Activated B cell treated with CpG ODN at 0.5 μM for 24 hours (primary cell): ENCODE results near the gene RADIL. TPM values are rescaled to one million over a fixed set of nuclear protein-coding genes. Genes with fewer than 3 reads are reported as not detected.

Source experiments
- ATAC-seq: fragments of 200-7000 bp; cut with Tn5 transposase; one replicate; pipeline ENCODE4 v1.10.0; 2021; ENCODE audit warnings: low read depth, mild to moderate bottlenecking, moderate library complexity
- CTCF ChIA-PET: fragments of 350-600 bp; sonication (Branson Sonifier 250); formaldehyde crosslinking; loops from one replicate; lab custom pipeline; 2021; ENCODE audit warnings: antibody characterized with exemption; lab: Charles Lee
- POLR2A ChIA-PET: fragments of 350-600 bp; sonication (Branson Sonifier 250); formaldehyde crosslinking; loops from one replicate; lab custom pipeline; 2021; ENCODE audit warnings: antibody characterized with exemption; lab: Charles Lee
- DNase-seq: peaks from one replicate; pipeline ENCODE4 v3.0.0; 2022
- H3K27ac Mint-ChIP-seq: one replicate; pipeline ENCODE4 v1.8.0; 2020; ENCODE audit warnings: mixed read lengths
- H3K27me3 Mint-ChIP-seq: one replicate; pipeline ENCODE4 v1.8.0; 2021; ENCODE audit warnings: mixed read lengths
- H3K36me3 Mint-ChIP-seq: one replicate; pipeline ENCODE4 v1.8.0; 2021; ENCODE audit warnings: low read depth, mixed read lengths
- H3K4me1 Mint-ChIP-seq: one replicate; pipeline ENCODE4 v1.8.0; 2021; ENCODE audit warnings: mixed read lengths
- H3K4me3 Mint-ChIP-seq: one replicate; pipeline ENCODE4 v1.8.0; 2020; ENCODE audit warnings: mild to moderate bottlenecking, mixed read lengths
- H3K9me3 Mint-ChIP-seq: one replicate; pipeline ENCODE4 v1.8.0; 2020; ENCODE audit warnings: mixed read lengths
- intact Hi-C: fragments of 100-400 bp; cut with micrococcal nuclease; formaldehyde crosslinking; loops from one replicate; pipeline ENCODE4 v1.15.1; 2024
- total RNA-seq: library from RNA; stranded (reverse); gene quantifications from 2 replicates; pipeline ENCODE4 v1.2.3, GENCODE V29; 2022
- TF ChIP-seq, protein P1 (sequence below): fragments of 200-600 bp; IDR thresholded peaks from one replicate; pipeline ENCODE4 v1.8.0; 2022; ENCODE audit warnings: antibody characterized with exemption, mild to moderate bottlenecking

Gene RADIL
- total RNA-seq, 1 donor from 2014 or later = not detected

DNA sequence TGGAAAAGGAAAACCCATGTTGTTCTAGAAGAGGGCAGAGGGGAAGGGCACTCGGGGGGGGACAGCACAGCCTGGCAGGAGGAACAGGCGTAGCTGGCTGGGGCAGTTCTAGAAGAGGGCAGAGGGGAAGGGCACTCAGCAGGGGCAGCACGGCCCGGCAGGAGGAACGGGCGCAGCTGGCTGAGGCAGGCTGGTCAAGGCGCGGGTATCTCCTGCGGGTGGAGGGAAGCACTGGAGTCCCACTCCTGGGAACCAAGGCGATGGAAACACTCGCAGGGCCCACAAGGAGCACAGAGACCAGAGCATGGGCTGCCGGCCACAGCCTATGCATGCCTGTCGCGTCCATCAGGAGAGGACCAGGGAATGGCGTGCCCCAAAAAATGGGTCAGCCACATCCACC, 58.4 kb downstream of the RADIL start:
- TF ChIP-seq, protein P1, sequence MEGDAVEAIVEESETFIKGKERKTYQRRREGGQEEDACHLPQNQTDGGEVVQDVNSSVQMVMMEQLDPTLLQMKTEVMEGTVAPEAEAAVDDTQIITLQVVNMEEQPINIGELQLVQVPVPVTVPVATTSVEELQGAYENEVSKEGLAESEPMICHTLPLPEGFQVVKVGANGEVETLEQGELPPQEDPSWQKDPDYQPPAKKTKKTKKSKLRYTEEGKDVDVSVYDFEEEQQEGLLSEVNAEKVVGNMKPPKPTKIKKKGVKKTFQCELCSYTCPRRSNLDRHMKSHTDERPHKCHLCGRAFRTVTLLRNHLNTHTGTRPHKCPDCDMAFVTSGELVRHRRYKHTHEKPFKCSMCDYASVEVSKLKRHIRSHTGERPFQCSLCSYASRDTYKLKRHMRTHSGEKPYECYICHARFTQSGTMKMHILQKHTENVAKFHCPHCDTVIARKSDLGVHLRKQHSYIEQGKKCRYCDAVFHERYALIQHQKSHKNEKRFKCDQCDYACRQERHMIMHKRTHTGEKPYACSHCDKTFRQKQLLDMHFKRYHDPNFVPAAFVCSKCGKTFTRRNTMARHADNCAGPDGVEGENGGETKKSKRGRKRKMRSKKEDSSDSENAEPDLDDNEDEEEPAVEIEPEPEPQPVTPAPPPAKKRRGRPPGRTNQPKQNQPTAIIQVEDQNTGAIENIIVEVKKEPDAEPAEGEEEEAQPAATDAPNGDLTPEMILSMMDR = no peak
- Mint-ChIP-seq H3K27ac (no peak overlapping the region), H3K4me1 (peaks cover 2% of the 10 kb centered on the region), H3K27me3 (peaks cover 7% of the 10 kb centered on the region), H3K36me3 (no peaks in the 10 kb centered on the region), H3K4me3 (no peak overlapping the region), H3K9me3 (no peaks in the 10 kb centered on the region)
- POLR2A ChIA-PET = no interaction called here
- DNase-seq (no peak), ATAC-seq (no peak)
- CTCF ChIA-PET = no interaction called here
- intact Hi-C loops = no loop called here

DNA sequence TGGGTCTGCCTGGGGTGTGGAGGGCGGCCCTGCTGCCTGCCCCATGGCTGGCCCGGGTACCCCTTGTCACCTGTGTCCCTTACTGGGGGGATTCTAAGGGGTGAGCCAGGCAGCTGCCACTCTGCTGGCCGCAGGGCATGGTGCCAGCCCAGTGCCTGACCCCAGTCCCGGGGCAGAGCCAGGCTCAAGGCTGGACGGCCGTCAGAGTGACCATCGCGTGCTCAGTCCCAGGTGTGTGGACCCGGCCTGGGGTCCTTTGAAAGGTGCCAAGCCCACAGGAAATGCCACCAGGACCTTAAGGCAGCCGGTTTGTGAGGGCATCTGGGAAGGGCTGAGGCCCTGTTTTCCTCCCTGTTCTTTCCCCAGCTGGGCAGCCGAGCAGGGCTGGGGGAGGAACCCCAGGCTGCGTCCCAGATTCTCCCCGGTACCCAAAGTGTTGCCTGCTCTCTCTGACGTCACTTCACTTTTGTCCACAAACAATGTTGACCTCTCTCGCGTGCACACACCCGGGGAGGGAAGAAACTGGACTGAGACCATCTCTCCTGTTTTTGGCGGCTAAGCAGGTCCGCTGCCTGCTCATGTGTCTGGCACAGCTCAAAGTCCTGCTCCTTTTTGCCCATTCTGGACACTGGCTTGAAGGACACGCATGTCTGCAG, 59.3 kb downstream of the RADIL start:
- POLR2A ChIA-PET = no interaction called here
- no peak for ATAC-seq
- Mint-ChIP-seq H3K36me3 (no peaks in the 10 kb centered on the region), H3K27ac (no peak overlapping the region), H3K27me3 (peaks cover 7% of the 10 kb centered on the region), H3K4me1 (no peaks in the 10 kb centered on the region), H3K4me3 (no peak overlapping the region), H3K9me3 (no peaks in the 10 kb centered on the region)
- no peak for DNase-seq
- TF ChIP-seq, protein P1 = no peak
- intact Hi-C loops = no loop called here
- CTCF ChIA-PET = no interaction called here

DNA sequence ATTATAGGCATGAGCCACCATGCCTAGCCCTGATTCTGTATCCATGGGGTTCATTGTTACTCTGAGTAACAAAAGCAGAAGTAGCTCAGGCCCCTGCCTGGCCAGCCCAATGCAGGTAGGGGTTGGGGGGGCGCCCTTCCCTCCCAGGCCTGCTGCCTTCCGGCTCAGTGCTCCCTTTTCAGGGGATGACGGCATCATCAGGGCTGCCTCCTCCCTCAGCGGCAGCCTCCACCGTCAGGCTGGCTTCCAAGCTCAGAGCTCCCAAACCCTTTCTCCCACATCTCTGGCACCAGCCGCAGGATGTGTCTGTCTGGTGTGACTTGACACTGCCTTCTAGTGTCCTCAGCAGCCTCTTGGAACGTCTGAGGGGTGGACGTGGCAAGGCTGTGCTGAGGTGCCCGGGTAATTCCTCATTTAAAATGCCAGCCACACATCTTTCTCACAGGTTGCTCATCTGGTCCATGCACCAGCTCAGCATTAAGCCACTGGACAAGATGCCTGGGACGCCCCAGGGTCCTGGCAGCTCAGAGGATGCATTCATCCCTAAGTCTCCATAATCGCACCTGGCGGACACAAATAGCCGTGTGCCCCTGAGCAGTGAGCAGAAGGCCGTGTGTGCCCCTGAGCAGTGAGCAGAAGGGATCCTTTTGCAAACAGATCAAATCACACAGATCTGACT, 59.9 kb downstream of the RADIL start:
- no peaks in the 10 kb centered on the region for H3K9me3 Mint-ChIP-seq
- H3K4me3 Mint-ChIP-seq = no peak overlapping the region
- H3K27ac Mint-ChIP-seq = no peak overlapping the region
- CTCF ChIA-PET = no interaction called here
- intact Hi-C loops = no loop called here
- H3K4me1 Mint-ChIP-seq = no peaks in the 10 kb centered on the region
- no peaks in the 10 kb centered on the region for H3K36me3 Mint-ChIP-seq
- TF ChIP-seq, protein P1 = no peak
- POLR2A ChIA-PET = no interaction called here
- ATAC-seq = no peak
- H3K27me3 Mint-ChIP-seq = peaks cover 7% of the 10 kb centered on the region
- no peak for DNase-seq

DNA sequence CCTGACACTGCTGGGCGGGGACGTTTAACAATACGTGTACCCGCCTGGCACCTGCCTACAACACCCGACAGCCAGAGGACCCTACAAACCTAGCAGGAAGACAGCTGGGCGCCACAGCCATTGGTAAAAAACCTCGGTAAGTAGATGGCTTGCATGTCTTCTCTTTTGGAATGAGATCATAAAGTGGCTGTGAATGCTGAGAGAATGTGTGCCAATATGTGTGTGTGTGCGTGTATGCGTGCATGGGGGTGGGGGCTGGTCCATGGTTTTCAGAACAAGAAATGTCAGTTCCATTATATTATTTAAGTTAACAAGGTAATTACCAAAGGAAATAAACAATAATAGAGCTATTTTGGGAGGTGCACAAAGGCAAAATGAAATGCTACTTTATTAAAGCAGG, 60.8 kb downstream of the RADIL start:
- ChIA-PET CTCF (no interaction called here), POLR2A (no interaction called here)
- Mint-ChIP-seq H3K27ac (no peak overlapping the region), H3K27me3 (peaks cover 7% of the 10 kb centered on the region), H3K4me3 (no peak overlapping the region), H3K9me3 (no peaks in the 10 kb centered on the region), H3K4me1 (no peaks in the 10 kb centered on the region), H3K36me3 (no peaks in the 10 kb centered on the region)
- ATAC-seq (no peak), DNase-seq (no peak)
- TF ChIP-seq, protein P1 = no peak
- intact Hi-C loops = no loop called here

DNA sequence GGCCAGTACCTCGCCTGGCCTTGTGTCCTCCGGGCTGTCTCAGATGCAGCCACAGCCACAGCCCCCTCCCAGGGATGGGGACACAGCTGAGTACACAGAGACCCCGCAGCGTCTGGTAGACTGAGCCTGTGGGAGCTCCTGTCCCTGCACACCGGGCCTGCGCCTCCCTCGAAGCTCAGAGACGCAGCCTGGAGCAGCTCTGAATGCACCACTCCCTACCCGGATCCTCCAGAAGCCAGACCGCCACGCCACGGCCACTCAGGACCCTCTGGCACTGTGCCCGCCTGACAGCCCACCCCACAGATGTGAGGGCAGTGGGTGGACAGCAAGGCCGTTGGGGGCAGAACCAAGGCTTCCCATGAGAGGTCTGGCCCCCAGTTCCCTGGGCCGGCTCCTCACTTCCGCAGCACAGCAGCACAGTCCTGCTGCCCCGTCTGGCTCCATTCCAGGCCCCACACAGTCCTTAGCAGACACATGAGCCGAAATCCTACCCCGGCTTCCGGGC, 62.5 kb downstream of the RADIL start:
- CTCF ChIA-PET = no interaction called here
- intact Hi-C loops = no loop called here

More for the DNA sequence above, 62.5 kb downstream of the RADIL start:
- no peak for ATAC-seq
- TF ChIP-seq, protein P1 = no peak
- no peaks in the 10 kb centered on the region for H3K36me3 Mint-ChIP-seq
- no peak overlapping the region for H3K4me3 Mint-ChIP-seq
- no peak overlapping the region for H3K27ac Mint-ChIP-seq
- DNase-seq = no peak
- H3K9me3 Mint-ChIP-seq = no peaks in the 10 kb centered on the region
- H3K4me1 Mint-ChIP-seq = no peaks in the 10 kb centered on the region
- POLR2A ChIA-PET = no interaction called here
- H3K27me3 Mint-ChIP-seq = peaks cover 7% of the 10 kb centered on the region
